ENCODE results near the gene C1R.
A peak's percentile ranks its signal among the peaks of the same experiment; 100 is the strongest.

The C1R gene

GRCh38 chr12:7093892-7094291 is 1.6 kb upstream of the C1R start:
- Mint-ChIP-seq H3K27ac (no peak overlapping the region), H3K4me1 (ENCODE audit: low read depth) (peaks cover 6% of the 10 kb centered on the region), H3K27me3 (no peaks in the 10 kb centered on the region), H3K4me3 (no peak overlapping the region), H3K9me3 (no peaks in the 10 kb centered on the region), H3K36me3 (ENCODE audit: low read depth) (peaks cover 10% of the 10 kb centered on the region)

DNA sequence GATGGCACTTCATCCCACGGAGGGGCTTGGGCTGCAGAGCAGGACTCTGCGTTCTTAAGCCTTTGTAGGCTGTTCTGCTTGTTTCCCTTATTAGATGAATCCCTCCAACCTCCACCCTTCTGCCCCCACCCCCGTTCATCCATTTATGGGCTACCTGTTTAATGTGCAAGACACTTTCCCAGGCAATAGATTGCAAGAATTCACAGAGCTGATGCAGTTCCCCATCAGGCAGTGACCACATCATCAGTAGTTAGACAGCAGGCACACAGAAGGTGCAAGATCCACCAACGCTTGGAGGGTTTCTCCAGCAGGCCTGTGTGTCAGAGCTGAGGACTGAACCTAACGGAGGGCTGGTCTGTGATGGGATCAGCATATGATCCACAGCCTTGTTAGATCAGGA is 1.2 kb upstream of the C1R start:
- Mint-ChIP-seq H3K9me3 (no peaks in the 10 kb centered on the region), H3K4me3 (no peak overlapping the region), H3K4me1 (ENCODE audit: low read depth) (peaks cover 6% of the 10 kb centered on the region), H3K27ac (no peak overlapping the region), H3K36me3 (ENCODE audit: low read depth) (peaks cover 7% of the 10 kb centered on the region), H3K27me3 (no peaks in the 10 kb centered on the region)

DNA sequence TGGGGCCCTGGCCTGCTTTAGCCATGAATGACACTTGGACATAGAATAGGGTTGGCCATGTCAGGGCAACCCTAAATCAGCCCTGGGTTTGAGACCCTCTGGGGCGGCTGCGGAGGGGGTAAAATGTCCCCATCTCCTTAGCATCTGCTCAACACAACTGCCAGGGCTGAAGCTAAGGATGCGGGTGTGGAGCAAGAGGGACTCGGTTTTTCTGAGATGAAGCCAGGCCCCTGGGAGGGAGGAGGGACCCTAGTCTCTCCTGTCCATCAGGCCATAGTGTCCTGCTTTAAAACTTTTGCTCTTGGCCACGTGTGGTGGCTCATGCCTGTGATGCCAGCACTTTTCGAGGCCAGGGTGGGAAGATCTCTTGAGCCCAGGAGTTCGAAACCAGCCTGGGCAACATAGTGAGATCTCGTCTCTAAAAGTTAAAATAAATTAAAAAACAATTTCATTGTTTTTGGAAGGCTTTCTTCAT is 778 bp upstream of the C1R start:
- Mint-ChIP-seq H3K4me3 (no peak overlapping the region), H3K36me3 (ENCODE audit: low read depth) (peaks cover 3% of the 10 kb centered on the region), H3K27me3 (no peaks in the 10 kb centered on the region), H3K4me1 (ENCODE audit: low read depth) (peaks cover 6% of the 10 kb centered on the region), H3K9me3 (no peaks in the 10 kb centered on the region), H3K27ac (no peak overlapping the region)

- Mint-ChIP-seq H3K9me3 (no peaks in the 10 kb centered on the region), H3K4me3 (peak overlapping the region; percentile 78), H3K4me1 (ENCODE audit: low read depth) (peaks cover 6% of the 10 kb centered on the region), H3K27ac (peak overlapping the region; percentile 70), H3K36me3 (ENCODE audit: low read depth) (no peaks in the 10 kb centered on the region), H3K27me3 (no peaks in the 10 kb centered on the region)
Observed at GRCh38 chr12:7091660-7092228, 501 bp downstream of the C1R start.

- Mint-ChIP-seq H3K4me1 (ENCODE audit: low read depth) (peaks cover 6% of the 10 kb centered on the region), H3K27ac (no peak overlapping the region), H3K36me3 (ENCODE audit: low read depth) (no peaks in the 10 kb centered on the region), H3K4me3 (no peak overlapping the region), H3K27me3 (no peaks in the 10 kb centered on the region), H3K9me3 (no peaks in the 10 kb centered on the region)
Observed at GRCh38 chr12:7091171-7091570, 1.1 kb downstream of the C1R start.

DNA sequence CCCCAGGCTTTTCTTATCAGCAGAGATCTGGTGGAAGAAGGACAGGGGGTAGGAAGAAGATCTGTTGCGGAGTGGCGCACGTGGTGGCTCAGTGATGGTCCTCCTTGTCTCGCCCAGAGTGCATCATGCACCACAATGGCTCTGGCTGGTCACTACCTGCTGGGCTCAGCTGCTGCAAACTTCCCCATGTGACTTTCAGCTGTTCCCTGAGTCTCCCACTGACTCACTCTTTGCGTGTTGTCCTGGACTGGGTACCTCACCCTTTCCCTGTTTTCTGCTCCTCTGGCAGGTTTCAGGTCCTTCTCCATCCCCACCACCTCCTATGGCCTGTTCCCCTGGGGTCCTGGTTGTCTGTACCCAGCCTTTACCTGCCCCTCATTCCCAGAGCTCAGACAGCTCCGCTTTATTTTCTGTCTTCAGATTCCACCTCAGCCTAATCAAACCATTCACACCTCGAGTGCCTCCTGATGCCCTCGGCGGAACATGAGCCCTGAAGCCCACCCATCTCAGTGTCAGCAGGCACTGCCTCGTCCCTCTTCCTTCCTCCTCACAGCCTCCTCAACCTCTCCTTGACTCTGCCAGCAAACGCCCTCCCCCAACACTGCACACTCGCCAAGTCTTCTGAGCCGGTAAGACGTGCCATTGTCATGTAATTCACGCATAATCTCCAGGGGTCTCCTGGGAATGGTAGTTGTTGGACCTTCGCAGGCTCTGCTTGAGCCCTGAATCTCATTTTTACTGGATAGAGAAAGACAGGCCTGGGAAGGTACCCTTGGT is 1.8 kb downstream of the C1R start:
- Mint-ChIP-seq H3K9me3 (no peaks in the 10 kb centered on the region), H3K4me3 (no peak overlapping the region), H3K4me1 (ENCODE audit: low read depth) (peaks cover 6% of the 10 kb centered on the region), H3K27me3 (no peaks in the 10 kb centered on the region), H3K27ac (no peak overlapping the region), H3K36me3 (ENCODE audit: low read depth) (no peaks in the 10 kb centered on the region)

DNA sequence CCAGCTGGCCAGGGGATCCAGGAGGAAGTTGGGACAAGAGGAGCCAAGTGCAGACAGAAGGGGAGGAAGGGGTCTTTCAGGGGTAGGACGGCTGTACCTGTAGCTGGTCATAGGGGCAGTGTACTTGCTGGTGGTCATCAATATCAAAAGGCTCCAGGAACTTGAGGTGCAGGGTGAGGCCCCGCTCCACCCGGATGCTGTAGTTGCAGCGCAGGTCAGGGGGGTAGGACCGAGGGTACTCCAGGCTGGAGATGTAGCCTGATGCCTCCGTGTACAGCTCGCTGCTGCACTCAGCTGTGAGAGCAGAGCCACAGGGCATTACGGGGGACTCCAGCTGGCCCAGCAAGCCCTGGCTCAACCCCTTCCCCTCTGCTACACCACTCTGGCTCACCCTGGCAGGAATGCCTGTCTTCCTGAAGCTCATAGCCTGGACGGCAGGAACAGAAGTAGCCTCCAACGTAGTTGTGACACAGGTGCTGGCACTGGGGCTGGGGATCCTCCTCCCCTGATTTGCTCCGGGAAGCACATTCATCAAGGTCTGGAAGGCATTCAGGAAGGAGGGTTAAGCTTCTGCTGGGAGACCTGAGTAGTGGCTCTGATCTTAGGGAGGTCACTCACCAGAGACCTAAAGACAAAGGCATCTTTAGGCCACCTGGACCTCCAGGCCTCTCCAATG is 2.9 kb downstream of the C1R start:
- Mint-ChIP-seq H3K27ac (no peak overlapping the region), H3K27me3 (no peaks in the 10 kb centered on the region), H3K9me3 (no peaks in the 10 kb centered on the region), H3K4me1 (ENCODE audit: low read depth) (peaks cover 6% of the 10 kb centered on the region), H3K4me3 (no peak overlapping the region), H3K36me3 (ENCODE audit: low read depth) (no peaks in the 10 kb centered on the region)

- Mint-ChIP-seq H3K27me3 (no peaks in the 10 kb centered on the region), H3K9me3 (peaks cover 5% of the 10 kb centered on the region), H3K36me3 (ENCODE audit: low read depth) (no peaks in the 10 kb centered on the region), H3K27ac (peak overlapping the region; percentile 3), H3K4me1 (ENCODE audit: low read depth) (no peaks in the 10 kb centered on the region), H3K4me3 (no peak overlapping the region)
Observed at GRCh38 chr12:7083125-7083524, 9.1 kb downstream of the C1R start.

DNA sequence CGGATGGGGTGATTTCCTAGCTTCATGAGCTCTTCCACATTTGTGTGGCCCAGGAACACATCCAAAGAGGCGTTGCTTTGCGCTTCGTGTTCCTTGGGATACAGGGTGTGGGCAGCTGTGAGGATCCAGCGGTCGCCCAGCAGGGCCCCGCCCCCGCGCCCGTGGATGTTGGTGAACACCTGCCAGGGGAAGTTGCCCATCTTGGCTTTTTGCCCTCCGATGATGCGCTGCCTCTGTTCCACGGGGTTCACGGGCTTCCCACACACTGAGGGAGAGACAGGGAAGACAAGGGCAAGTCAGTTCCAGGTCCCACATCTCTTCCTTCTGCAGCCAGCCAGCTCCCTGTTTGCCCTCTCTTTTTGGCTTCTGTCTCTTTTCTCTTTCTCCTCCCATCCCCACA is 11.2 kb downstream of the C1R start:
- no peak overlapping the region for H3K4me3 Mint-ChIP-seq
- no peaks in the 10 kb centered on the region for H3K4me1 Mint-ChIP-seq (ENCODE audit: low read depth)
- H3K27me3 Mint-ChIP-seq, result no peaks in the 10 kb centered on the region
- no peak overlapping the region for H3K27ac Mint-ChIP-seq
- H3K9me3 Mint-ChIP-seq, result peaks cover 5% of the 10 kb centered on the region
- H3K36me3 Mint-ChIP-seq (ENCODE audit: low read depth), result no peaks in the 10 kb centered on the region

DNA sequence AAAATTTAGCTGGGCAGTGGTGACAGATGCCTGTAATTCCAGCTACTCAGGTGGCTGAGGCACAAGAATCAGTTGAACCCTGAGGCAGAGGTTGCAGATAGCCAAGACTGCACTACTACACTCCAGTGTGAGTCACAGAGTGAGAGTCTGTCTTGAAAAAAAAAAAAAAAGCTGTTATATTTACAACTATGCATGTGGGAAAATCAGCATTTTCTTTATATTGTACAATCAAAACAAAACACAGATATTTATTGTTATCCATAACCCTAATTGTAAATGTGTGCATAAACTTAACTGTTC is 12.5 kb downstream of the C1R start:
- no peak overlapping the region for H3K4me3 Mint-ChIP-seq
- peaks cover 3% of the 10 kb centered on the region for H3K27me3 Mint-ChIP-seq
- H3K27ac Mint-ChIP-seq, result no peak overlapping the region
- no peaks in the 10 kb centered on the region for H3K36me3 Mint-ChIP-seq (ENCODE audit: low read depth)
- H3K4me1 Mint-ChIP-seq (ENCODE audit: low read depth), result no peaks in the 10 kb centered on the region
- peaks cover 5% of the 10 kb centered on the region for H3K9me3 Mint-ChIP-seq

DNA sequence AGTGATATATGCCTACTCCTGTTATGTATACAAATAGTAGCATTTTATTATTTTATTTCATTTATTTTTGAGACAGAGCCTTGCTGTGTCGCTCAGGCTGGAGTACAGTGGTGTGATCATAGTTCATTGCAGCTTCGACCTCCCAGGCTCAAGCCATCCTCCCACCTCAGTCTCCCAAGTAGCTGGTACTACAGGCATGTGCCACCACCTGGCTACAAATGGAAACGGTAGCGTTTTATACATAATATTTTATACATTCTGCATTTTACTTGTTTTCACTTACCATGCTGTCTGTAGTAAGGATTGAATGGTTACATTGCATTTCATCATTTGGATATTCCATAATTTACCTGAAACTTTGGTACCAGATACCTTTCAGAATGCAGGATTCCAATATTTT is 14.1 kb downstream of the C1R start:
- no peak overlapping the region for H3K4me3 Mint-ChIP-seq

DNA sequence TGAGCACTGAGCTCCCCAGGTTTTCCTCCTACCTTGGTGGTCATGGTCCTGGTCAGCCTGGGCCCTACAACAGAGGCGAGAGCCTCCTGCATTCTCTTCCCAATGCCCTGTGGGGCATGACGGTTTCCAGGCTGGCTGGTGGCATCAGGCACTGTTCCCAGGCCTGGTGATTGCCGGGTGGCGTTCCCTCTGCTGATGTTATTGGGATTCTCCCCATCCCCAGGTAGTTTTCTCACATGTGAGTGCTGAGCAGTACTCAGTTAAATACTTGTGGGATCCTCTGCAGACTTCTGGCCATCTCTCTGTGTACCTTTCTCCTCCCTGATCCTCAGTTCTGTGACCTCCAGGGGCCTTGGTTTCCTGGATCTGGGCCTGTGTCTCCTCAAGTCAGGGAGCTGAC is 15.8 kb downstream of the C1R start:
- Mint-ChIP-seq H3K27me3 (peaks cover 13% of the 10 kb centered on the region), H3K27ac (no peak overlapping the region), H3K4me3 (no peak overlapping the region), H3K36me3 (ENCODE audit: low read depth) (no peaks in the 10 kb centered on the region), H3K4me1 (ENCODE audit: low read depth) (no peaks in the 10 kb centered on the region), H3K9me3 (no peaks in the 10 kb centered on the region)

More for the DNA sequence above, 14.1 kb downstream of the C1R start:
- peaks cover 2% of the 10 kb centered on the region for H3K9me3 Mint-ChIP-seq
- H3K27ac Mint-ChIP-seq, result no peak overlapping the region
- peaks cover 7% of the 10 kb centered on the region for H3K27me3 Mint-ChIP-seq
- H3K36me3 Mint-ChIP-seq (ENCODE audit: low read depth), result no peaks in the 10 kb centered on the region
- no peaks in the 10 kb centered on the region for H3K4me1 Mint-ChIP-seq (ENCODE audit: low read depth)

- Mint-ChIP-seq H3K36me3 (ENCODE audit: low read depth) (no peaks in the 10 kb centered on the region), H3K4me3 (no peak overlapping the region), H3K4me1 (ENCODE audit: low read depth) (no peaks in the 10 kb centered on the region), H3K27ac (no peak overlapping the region), H3K9me3 (no peaks in the 10 kb centered on the region), H3K27me3 (peaks cover 13% of the 10 kb centered on the region)
Observed at GRCh38 chr12:7075939-7076338, 16.3 kb downstream of the C1R start.

DNA sequence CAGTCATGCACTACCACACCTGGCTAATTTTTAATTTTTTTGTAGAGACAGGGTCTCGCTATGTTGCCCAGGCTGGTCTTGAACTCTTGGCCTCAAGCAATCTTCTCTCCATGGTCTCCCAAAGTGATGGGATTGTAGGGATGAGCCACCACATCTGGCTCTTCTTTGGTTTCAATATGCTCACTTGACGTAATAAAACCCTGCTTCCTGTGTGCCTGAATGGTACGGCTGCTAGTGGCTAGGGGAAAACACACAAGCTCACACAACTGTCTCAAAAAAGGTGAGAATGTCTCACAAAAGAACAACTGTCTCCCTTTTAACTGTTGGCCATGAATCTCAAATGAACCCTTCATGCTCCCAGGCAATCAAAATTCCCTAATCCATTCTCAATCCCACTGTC is 16.7 kb downstream of the C1R start:
- Mint-ChIP-seq H3K4me3 (no peak overlapping the region), H3K36me3 (ENCODE audit: low read depth) (no peaks in the 10 kb centered on the region), H3K27ac (no peak overlapping the region), H3K9me3 (no peaks in the 10 kb centered on the region), H3K27me3 (peaks cover 13% of the 10 kb centered on the region), H3K4me1 (ENCODE audit: low read depth) (no peaks in the 10 kb centered on the region)

GRCh38 chr12:7073946-7074345 is 18.3 kb downstream of the C1R start:
- no peaks in the 10 kb centered on the region for H3K9me3 Mint-ChIP-seq
- H3K4me1 Mint-ChIP-seq (ENCODE audit: low read depth), result no peaks in the 10 kb centered on the region
- H3K27ac Mint-ChIP-seq, result no peak overlapping the region
- H3K36me3 Mint-ChIP-seq (ENCODE audit: low read depth), result no peaks in the 10 kb centered on the region
- H3K27me3 Mint-ChIP-seq, result peaks cover 13% of the 10 kb centered on the region
- H3K4me3 Mint-ChIP-seq, result no peak overlapping the region
